NCI-H2227 treated with DMSO at 0.1 percent for 48 hours (cell line): ENCODE data around the gene RGS3.
"Not testable (repeated sequence)": the region's sequence is repeated elsewhere in the genome, so short reads cannot be mapped to it uniquely, and the experiment has no call there.

Source experiments
- DNase-seq: peaks from one replicate; lab custom pipeline; 2025; lab: John Stamatoyannopoulos, UW

The RGS3 gene

GRCh38 chr9:113548221-113549041 is 84.9 kb downstream of the RGS3 start:
- DNase-seq = no peak

- not testable (repeated sequence) for DNase-seq
Observed at GRCh38 chr9:113549892-113550291, 86.4 kb downstream of the RGS3 start.

- no peak for DNase-seq
Observed at GRCh38 chr9:113556877-113557593, 93.5 kb downstream of the RGS3 start.

GRCh38 chr9:113558632-113559502 is 95.3 kb downstream of the RGS3 start:
- DNase-seq = no peak

- DNase-seq = no peak
Observed at GRCh38 chr9:113559834-113560800, 96.6 kb downstream of the RGS3 start.

- no peak for DNase-seq
Observed at GRCh38 chr9:113562653-113563381, 99.3 kb downstream of the RGS3 start.

GRCh38 chr9:113563826-113564497 is 100.4 kb downstream of the RGS3 start:
- no peak for DNase-seq

- DNase-seq = peak; percentile 10
Observed at GRCh38 chr9:113564498-113565237, 101.1 kb downstream of the RGS3 start.

GRCh38 chr9:113566016-113566711 is 102.6 kb downstream of the RGS3 start:
- no peak for DNase-seq

- no peak for DNase-seq
Observed at GRCh38 chr9:113566712-113567071, 103.2 kb downstream of the RGS3 start.

GRCh38 chr9:113567361-113568080 is 104.0 kb downstream of the RGS3 start:
- DNase-seq = no peak

GRCh38 chr9:113568081-113568435 is 104.5 kb downstream of the RGS3 start:
- no peak for DNase-seq

- no peak for DNase-seq
Observed at GRCh38 chr9:113568571-113569321, 105.2 kb downstream of the RGS3 start.

GRCh38 chr9:113569472-113570060 is 106.0 kb downstream of the RGS3 start:
- DNase-seq = no peak

GRCh38 chr9:113570106-113570505 is 106.6 kb downstream of the RGS3 start:
- DNase-seq = no peak

- no peak for DNase-seq
Observed at GRCh38 chr9:113570749-113571711, 107.5 kb downstream of the RGS3 start.
